Central memory CD4-positive, alpha-beta T cell (primary cell): ENCODE data around the gene EXOSC10.
"Not testable (repeated sequence)": the region's sequence is repeated elsewhere in the genome, so short reads cannot be mapped to it uniquely, and the experiment has no call there.

Experiments used
- DNase-seq: peaks from one replicate; pipeline ENCODE4 v3.0.0; 2022

Gene EXOSC10

GRCh38 chr1:11059968-11060830 lies 39.5 kb downstream of the EXOSC10 start, which contains the start of gene SRM:
TSS of gene SRM (minus strand) at chr1:11060018. CDS start at chr1:11059943, 75 bp downstream.
- peak; percentile 89 for DNase-seq

GRCh38 chr1:11059155-11059967 lies 40.3 kb downstream of the EXOSC10 start:
- DNase-seq, result no peak

DNA sequence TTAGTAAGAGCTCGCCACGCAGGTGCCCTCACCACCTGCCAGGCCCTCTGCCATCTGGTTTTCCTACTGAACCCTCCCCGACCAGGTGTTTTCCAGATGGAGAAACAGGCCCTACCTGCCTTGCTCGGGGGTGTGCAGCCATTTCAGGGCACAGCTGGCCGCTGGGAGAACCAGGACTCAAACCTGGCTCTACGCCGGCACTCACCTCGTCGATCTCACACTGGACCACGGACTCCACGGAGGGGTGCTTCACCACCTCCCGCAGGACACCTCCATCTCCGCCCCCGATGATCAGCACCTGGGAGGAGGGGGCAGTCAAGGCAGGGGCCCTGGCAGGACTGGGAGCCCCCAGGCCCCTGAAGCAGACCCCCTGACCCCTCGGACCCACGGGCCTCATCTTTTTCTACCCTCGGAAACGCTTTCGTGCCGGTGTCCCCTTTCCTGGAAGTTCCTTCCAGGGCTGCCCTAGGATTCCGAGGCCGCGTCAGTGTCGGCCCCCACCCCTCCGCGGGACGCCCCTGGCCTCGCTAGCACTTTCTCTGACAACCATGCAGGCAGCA lies 41.0 kb downstream of the EXOSC10 start:
- DNase-seq, result no peak

DNA sequence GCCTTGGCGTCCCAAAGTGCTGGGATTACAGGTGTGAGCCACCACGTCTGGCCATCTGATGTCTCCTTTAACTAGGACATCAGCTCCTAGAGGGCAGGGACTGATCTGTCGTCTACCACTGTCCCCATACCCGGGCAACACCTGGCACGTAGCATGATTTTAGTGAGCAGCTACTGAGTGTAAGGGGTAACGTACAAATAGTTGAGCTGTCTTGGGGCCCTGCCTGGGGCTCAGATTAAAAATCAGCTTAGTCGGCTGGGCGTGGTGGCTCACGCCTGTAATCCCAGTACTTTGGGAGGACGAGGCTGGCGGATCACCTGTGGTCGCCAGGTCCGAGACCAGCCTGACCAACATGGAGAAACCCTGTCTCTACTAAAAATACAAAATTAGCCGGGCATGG lies 41.6 kb downstream of the EXOSC10 start:
- no peak for DNase-seq

DNA sequence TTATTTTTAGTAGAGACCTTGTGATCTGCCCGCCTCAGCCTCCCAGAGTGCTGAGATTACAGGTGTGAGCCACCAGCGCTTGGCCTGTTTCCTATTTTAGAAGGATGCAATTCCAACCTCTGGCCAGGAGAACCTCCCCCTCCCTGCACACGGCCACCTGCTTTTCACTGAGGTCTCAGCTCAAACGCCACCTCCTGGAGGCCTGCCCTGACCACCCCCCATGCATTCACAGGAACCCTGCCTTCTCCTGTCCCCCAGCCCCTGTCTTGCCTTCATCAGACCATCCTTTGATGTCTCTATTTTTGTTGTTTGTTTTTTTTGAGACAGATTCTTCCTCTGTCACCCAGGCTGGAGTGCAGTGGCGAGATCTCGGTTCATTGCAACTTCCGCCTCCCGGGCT lies 42.2 kb downstream of the EXOSC10 start:
- no peak for DNase-seq

DNA sequence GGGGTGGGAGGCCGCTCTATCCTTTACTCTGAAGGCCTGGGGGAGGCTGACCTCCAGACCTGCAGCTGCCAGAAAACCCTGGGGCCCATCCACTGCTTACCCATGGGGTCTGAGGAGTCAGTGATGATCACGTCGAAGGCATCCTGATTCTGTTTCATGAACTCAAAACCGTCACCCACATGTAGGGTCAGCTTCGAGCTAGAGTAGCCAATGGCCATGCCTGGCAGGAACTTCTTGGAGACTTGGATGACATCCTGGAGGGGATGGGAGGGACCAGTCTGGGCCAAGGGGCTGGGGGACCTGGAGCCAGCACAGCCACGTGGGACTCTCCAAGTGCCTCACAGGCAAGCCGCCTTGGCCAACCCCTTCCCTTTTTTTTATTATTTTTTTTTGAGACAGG lies 43.2 kb downstream of the EXOSC10 start:
- no peak for DNase-seq

DNA sequence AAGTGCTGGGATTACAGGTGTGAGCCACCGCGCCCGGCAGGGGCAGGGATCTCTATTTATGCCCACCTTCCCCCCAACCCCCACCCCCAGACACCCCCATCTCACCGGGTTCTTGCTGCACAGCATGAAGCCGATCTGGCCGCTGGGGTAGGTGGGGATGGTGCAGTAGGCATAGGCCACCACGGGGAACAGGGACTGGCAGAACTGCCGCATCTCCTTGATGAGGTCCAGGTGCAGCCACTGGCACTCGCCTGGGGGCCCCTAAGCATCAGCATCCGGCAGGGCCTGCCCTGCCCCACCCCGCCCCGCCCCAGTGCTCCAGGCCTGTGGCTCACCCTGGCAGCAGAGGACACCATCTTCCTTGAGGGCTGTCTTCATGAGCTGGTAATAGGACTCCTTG lies 44.0 kb downstream of the EXOSC10 start:
- no peak for DNase-seq

- DNase-seq, result no peak
Observed at GRCh38 chr1:11054666-11055065, 45.0 kb downstream of the EXOSC10 start.

DNA sequence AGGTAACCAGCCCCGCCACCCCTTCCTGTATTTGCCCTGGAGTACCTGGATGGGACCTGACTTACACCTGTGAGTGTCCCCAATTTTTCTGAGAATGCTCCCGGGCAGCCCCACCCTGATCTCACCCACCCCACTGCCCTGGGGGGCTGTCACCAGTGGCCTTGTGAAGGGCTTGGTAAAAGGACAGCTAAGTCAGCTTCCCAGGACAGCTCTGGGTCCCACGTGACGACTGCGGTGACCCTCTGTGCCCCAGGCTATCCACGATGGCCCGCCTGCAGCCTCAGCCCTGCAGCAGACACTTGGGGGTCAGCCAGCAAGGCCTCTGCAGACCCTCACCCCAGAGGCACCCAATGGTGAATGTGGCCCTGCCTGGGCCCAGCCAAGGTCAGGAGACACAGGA lies 45.5 kb downstream of the EXOSC10 start:
- DNase-seq, result no peak

DNA sequence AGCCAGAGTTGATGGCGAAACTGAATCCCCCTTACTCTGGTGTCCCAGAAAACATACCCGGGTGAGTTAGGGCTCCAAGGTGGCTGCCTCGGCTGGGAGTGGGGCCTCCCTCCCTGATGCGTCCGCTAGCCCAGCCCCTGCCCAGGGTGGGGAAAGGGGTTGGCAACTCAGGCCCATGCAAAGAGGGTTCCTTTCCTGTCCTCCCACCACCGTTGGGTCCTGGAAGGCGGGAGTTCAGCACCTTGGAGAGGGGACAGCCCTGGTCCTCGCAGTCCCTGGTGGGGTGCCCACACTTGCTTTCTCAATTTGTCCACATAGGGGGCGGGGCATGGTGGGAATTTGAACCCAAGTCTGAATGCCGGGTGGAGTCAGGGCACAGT lies 45.9 kb downstream of the EXOSC10 start:
- no peak for DNase-seq

GRCh38 chr1:11052839-11053757 lies 46.6 kb downstream of the EXOSC10 start:
- no peak for DNase-seq

DNA sequence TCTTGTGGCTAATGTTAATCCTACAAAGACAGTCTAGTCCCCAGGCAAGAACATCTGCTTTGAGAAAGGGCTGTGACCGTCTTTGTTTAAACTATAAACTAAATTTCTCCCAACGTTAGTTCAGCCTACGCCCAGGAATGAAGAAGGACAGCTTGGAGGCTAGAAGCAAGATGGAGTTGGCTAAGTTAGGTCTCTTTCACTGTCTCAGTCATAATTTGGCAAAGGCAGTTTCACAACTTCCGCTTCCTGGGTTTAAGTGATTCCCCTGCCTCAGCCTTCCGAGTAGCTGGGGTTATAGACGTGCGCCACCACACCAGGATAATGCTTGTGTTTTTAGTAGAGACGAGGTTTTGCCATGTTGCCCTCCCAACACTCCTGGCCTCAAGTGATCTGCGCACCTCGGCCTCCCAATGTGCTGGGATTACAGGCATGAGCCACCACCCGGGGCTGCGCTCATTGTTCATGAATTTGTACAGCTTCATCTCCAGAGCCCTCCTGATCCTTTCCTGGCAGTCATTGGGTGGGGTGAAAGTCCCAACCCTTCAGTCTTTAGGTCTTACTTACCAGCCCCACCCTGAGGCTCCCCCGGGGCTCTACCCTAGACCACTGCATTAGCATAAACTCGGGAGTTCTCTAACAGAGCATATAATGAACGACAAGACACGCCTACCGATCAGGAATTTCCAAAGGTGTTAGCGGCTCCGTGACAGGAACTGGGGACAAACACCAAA lies 47.7 kb downstream of the EXOSC10 start:
- no peak for DNase-seq

- DNase-seq, result not testable (repeated sequence)
Observed at GRCh38 chr1:11051121-11051520, 48.5 kb downstream of the EXOSC10 start.

- DNase-seq, result no peak
Observed at GRCh38 chr1:11046625-11047365, 52.9 kb downstream of the EXOSC10 start, which contains the start of gene MASP2. TSS of gene MASP2 (minus strand) at chr1:11047239. CDS start at chr1:11047207, 32 bp downstream.

GRCh38 chr1:11046270-11046566 lies 53.5 kb downstream of the EXOSC10 start:
- no peak for DNase-seq

DNA sequence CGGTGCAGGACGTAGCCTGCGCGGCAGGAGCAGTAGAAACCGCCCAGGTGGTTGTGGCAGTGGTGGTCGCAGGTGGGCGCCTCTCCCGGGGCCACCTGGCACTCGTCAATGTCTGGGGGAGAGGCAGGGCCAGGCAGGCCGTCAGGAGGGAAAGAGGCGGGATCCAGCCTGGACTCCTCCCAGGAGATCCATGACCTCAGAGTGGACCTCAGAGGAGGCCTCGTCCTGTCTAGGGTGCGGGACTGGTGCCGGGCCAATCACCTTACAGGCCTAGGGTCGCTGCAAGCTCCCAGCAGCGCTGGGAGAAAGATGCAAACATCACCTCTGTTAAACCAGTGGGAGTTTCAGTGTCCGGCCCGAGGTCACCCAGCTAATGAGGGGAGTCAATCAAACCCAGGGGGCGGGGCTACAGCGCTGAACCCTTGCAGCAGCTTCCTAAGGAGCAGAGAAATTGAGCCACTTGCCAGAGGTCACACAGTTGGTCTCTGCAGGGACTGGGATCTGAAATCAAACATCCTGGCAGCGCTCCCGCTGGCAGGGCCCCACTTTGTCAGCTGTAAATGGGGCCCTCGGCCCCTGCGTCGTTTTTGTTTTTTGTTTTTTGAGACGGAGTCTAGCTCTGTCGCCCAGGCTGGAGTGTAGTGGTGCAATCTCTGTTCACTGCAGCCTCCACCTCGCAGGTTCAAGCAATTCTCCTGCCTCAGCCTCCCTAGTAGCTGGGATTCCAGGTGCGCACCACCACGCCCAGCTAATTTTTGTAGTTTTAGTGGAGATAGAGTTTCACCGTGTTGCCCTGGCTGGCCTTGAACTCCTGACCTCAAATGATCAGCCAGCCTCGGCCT lies 54.0 kb downstream of the EXOSC10 start:
- no peak for DNase-seq

GRCh38 chr1:11044849-11045427 lies 54.7 kb downstream of the EXOSC10 start:
- no peak for DNase-seq

DNA sequence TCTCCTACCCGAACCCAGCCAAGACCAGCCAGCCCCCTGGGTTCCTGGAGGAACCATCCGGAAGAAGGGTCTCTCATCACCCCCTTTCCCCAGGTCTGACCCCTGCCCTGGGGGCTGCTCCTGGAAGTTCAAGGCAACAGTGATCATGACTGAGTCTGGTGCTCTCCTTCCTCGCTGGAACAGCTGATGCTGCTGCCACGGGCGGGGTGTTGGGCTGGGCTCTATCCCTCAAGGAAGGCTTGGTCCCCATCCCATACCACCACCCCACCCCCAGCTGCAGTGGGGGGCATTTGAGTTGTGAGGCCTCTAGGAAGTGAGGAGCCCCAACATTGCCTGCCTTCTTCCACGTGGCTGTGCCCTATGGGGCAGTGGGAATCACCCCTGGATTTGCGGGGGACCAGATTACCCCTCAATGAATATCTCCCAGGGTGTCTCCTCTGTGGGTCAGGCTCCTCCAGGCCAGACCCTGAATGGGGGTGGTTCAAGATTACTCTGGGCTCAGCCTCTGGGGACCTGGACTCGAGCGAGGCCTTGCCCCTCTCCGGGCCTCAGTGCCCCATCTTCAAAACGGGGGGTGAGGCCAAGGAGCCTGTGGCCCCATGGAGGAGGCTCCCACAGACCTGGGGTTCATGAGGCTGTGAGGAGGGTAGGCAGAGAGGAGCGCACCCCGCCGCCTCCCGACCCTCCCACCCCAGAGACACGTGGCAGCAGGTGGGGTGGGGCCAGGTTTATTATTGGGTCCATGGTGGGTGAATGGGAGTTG lies 55.4 kb downstream of the EXOSC10 start:
- DNase-seq, result no peak
